Neural cell (in vitro differentiated cells): ENCODE measurements around the gene NELFA. TPM values are rescaled to one million over a fixed set of nuclear protein-coding genes. Genes with fewer than 3 reads are reported as not detected.

ENCODE experiments used
- H2AFZ ChIP-seq: fragments of 200-600, 300-800 bp; sonication (generic), shearing (Covaris generic); 2 replicates; pipeline ENCODE4 v1.6.0; 2014; ENCODE audit warnings: low read depth, mild to moderate bottlenecking, antibody characterized with exemption, low read length, moderate library complexity
- H3F3A ChIP-seq: fragments of 200-600 bp; shearing (Covaris generic); 2 replicates; pipeline ENCODE4 v1.6.1; 2016; ENCODE audit warnings: mild to moderate bottlenecking, moderate library complexity, mixed read lengths, antibody characterized with exemption, low read length; ENCODE audit not compliant: insufficient read depth, poor library complexity, severe bottlenecking
- H3K27ac ChIP-seq: fragments of 200-600, 300-800 bp; sonication (generic), shearing (Covaris generic); 2 replicates; pipeline ENCODE4 v1.5.1; 2014; ENCODE audit warnings: mild to moderate bottlenecking, low read length, moderate library complexity
- H3K27me3 ChIP-seq: fragments of 300-800, 200-600 bp; sonication (generic), shearing (Covaris generic); 2 replicates; pipeline ENCODE4 v1.6.0; 2014; ENCODE audit warnings: mild to moderate bottlenecking, low read depth, low read length, moderate library complexity; ENCODE audit not compliant: insufficient read depth
- H3K36me3 ChIP-seq: fragments of 300-800, 200-600 bp; sonication (generic), shearing (Covaris generic); 2 replicates; pipeline ENCODE4 v1.5.1; 2014; ENCODE audit warnings: mild to moderate bottlenecking, antibody characterized with exemption, low read length, moderate library complexity; ENCODE audit not compliant: insufficient read depth
- H3K4me2 ChIP-seq: fragments of 300-800, 200-600 bp; sonication (generic), shearing (Covaris generic); 2 replicates; pipeline ENCODE4 v1.6.0; 2014; ENCODE audit warnings: mild to moderate bottlenecking, low read length
- H3K4me3 ChIP-seq: fragments of 300-800, 200-600 bp; sonication (generic), shearing (Covaris generic); 2 replicates; pipeline ENCODE4 v1.5.1; 2014; ENCODE audit warnings: mild to moderate bottlenecking, low read length, moderate library complexity
- H3K79me2 ChIP-seq: fragments of 200-600 bp; shearing (Covaris generic); replicated peaks from 2 replicates; pipeline ENCODE4 v1.6.0; 2014; ENCODE audit warnings: mild to moderate bottlenecking, low read length, moderate library complexity; ENCODE audit not compliant: insufficient read depth
- H3K9ac ChIP-seq: fragments of 300-800, 200-600 bp; sonication (generic), shearing (Covaris generic); 2 replicates; pipeline ENCODE4 v1.6.1; 2016; ENCODE audit warnings: mild to moderate bottlenecking, low read length, mixed read lengths
- H3K9me2 ChIP-seq: fragments of 200-600 bp; shearing (Covaris generic); 2 replicates; pipeline ENCODE4 v1.6.1; 2016; ENCODE audit warnings: mild to moderate bottlenecking, low read length, mixed read lengths; ENCODE audit not compliant: insufficient read depth
- H3K9me3 ChIP-seq: fragments of 200-600, 300-800 bp; sonication (generic), shearing (Covaris generic); 2 replicates; pipeline ENCODE4 v1.6.1; 2016; ENCODE audit warnings: mild to moderate bottlenecking, mixed run types, low read length, moderate library complexity, mixed read lengths
- H4K20me1 ChIP-seq: fragments of 200-600 bp; shearing (Covaris generic); 2 replicates; pipeline ENCODE4 v1.6.1; 2016; ENCODE audit warnings: mild to moderate bottlenecking, mixed run types; ENCODE audit not compliant: insufficient read depth
- CTCF ChIP-seq: fragments of 450-650 bp; IDR thresholded peaks from 2 replicates; pipeline ENCODE4 v1.5.1; 2014; ENCODE audit warnings: antibody characterized with exemption, mild to moderate bottlenecking, moderate library complexity; ENCODE audit not compliant: poor library complexity, severe bottlenecking
- EP300 ChIP-seq: fragments of 450-650 bp; conservative IDR thresholded peaks from 2 replicates; pipeline ENCODE4 v1.6.1; 2014; ENCODE audit warnings: antibody characterized with exemption, mild to moderate bottlenecking, moderate library complexity; ENCODE audit not compliant: poor library complexity, severe bottlenecking
- EZH2 ChIP-seq: fragments of 200-600, 300-800 bp; shearing (Covaris generic), sonication (generic); IDR thresholded peaks from 2 replicates; pipeline ENCODE4 v1.6.1; 2014; ENCODE audit warnings: antibody characterized with exemption, low read length, borderline replicate concordance, mild to moderate bottlenecking; ENCODE audit not compliant: insufficient read depth, poor library complexity, severe bottlenecking
- MXI1 ChIP-seq: fragments of 450-650 bp; conservative IDR thresholded peaks from 2 replicates; pipeline ENCODE4 v1.6.1; 2014; ENCODE audit warnings: antibody characterized with exemption, mild to moderate bottlenecking; ENCODE audit not compliant: poor library complexity, severe bottlenecking
- POLR2AphosphoS5 ChIP-seq: IDR thresholded peaks from 2 replicates; pipeline ENCODE4 v1.6.1; 2012
- RAD21 ChIP-seq: fragments of 450-650 bp; conservative IDR thresholded peaks from 2 replicates; pipeline ENCODE4 v1.6.1; 2014; ENCODE audit warnings: antibody characterized with exemption, mild to moderate bottlenecking, moderate library complexity
- REST ChIP-seq: IDR thresholded peaks from 2 replicates; pipeline ENCODE4 v1.6.1; 2012; ENCODE audit warnings: borderline replicate concordance
- SMC3 ChIP-seq: fragments of 450-650 bp; conservative IDR thresholded peaks from 2 replicates; pipeline ENCODE4 v1.6.1; 2014; ENCODE audit warnings: antibody characterized with exemption, mild to moderate bottlenecking, moderate library complexity; ENCODE audit not compliant: poor library complexity
- TAF1 ChIP-seq: IDR thresholded peaks from 2 replicates; pipeline ENCODE4 v1.6.1; 2012; ENCODE audit warnings: low read depth
- polyA plus RNA-seq: library from polyadenylated mRNA; depleted of rRNA; stranded (reverse); fragments of >200 nt; gene quantifications from 2 replicates; pipeline ENCODE4 v1.2.3, GENCODE V29; 2014

The NELFA gene
- polyA plus RNA-seq, 1 donor from 2014 or later = 40.5 TPM

GRCh38 chr4:1950369-1950768, 58.4 kb downstream of the NELFA start:
- H3K36me3 ChIP-seq = peaks cover 7% of the 10 kb centered on the region
- no peak overlapping the region for H3K9ac ChIP-seq
- H3K9me2 ChIP-seq = no peaks in the 10 kb centered on the region
- H2AFZ ChIP-seq = no peak overlapping the region
- H3K4me2 ChIP-seq = no peak overlapping the region
- no peak overlapping the region for H3K4me3 ChIP-seq
- no peaks in the 10 kb centered on the region for H3F3A ChIP-seq
- no peak overlapping the region for H3K27ac ChIP-seq
- TF ChIP-seq SMC3 (no peak), MXI1 (no peak), EP300 (no peak), POLR2AphosphoS5 (no peak), RAD21 (no peak), CTCF (no peak)
- no peaks in the 10 kb centered on the region for H3K27me3 ChIP-seq
- H3K79me2 ChIP-seq = no peaks in the 10 kb centered on the region
- no peaks in the 10 kb centered on the region for H3K9me3 ChIP-seq
- H4K20me1 ChIP-seq = no peaks in the 10 kb centered on the region

GRCh38 chr4:1948892-1949436, 59.8 kb downstream of the NELFA start:
- no peaks in the 10 kb centered on the region for H3K27me3 ChIP-seq
- H3K9ac ChIP-seq = no peak overlapping the region
- no peaks in the 10 kb centered on the region for H4K20me1 ChIP-seq
- H3K27ac ChIP-seq = no peak overlapping the region
- TF ChIP-seq SMC3 (no peak), EZH2 (no peak), RAD21 (no peak), REST (no peak), CTCF (no peak), TAF1 (no peak), EP300 (no peak), POLR2AphosphoS5 (no peak), MXI1 (no peak)
- no peaks in the 10 kb centered on the region for H3K9me2 ChIP-seq
- no peaks in the 10 kb centered on the region for H3K36me3 ChIP-seq
- no peak overlapping the region for H3K4me2 ChIP-seq
- no peak overlapping the region for H2AFZ ChIP-seq
- no peaks in the 10 kb centered on the region for H3K9me3 ChIP-seq
- no peaks in the 10 kb centered on the region for H3F3A ChIP-seq
- no peak overlapping the region for H3K4me3 ChIP-seq
- no peaks in the 10 kb centered on the region for H3K79me2 ChIP-seq
